ENCODE data around the gene TGFBR3.

TGFBR3 gene

DNA sequence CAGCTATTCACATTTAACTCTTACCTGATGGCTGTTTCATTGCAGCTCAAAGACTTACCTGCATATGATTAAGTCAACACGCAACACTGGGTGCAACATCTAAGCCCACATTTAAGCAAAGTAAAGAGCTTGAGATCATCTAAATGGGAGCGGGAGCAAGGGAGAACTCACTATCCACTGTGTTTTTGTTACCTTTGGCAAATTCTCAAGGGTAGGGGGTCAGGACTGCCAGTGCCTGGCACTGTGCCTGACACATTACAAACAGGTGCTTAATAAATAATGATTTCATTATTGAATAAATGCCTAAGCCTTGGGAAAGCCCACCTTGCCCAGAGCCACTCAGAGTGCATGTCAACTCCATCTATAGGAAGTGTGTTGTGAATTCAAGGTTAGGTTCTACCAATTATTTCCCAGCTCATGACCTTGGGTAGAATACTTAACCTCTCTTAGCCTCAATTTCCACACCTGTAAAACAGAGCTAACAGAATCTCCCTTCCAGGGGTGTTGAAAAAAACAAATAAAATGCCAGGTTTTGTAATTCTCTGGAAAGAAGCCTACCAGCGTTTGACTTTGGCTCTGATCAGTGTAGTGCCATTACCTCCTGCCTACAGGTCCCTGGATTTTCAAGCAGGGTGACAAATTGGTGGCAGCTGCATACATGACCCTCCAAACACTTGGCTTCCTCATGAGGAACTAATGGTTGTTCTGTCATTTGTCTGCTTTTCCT, 109.7 kb downstream of the TGFBR3 start:
- DNase-seq, result no peak

DNA sequence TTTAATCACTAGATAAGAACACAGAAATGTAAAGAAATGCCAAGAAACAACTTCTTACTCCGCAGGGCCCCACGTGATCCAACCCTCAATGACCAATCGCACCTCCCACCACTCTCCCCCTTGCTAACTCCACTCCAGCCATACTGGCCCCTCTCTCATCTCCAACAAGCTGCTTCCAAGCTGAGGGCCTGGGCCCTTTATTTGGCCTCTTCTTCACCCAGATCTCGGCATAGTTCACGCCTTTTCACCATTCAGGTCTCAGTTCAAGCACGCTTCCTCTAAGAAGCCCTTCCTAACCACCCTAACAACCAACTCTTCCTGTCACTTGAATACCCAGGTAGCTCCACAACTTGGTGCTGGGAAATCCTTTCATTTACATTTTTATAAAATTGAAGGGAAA, 110.7 kb downstream of the TGFBR3 start:
- DNase-seq, result no peak

DNA sequence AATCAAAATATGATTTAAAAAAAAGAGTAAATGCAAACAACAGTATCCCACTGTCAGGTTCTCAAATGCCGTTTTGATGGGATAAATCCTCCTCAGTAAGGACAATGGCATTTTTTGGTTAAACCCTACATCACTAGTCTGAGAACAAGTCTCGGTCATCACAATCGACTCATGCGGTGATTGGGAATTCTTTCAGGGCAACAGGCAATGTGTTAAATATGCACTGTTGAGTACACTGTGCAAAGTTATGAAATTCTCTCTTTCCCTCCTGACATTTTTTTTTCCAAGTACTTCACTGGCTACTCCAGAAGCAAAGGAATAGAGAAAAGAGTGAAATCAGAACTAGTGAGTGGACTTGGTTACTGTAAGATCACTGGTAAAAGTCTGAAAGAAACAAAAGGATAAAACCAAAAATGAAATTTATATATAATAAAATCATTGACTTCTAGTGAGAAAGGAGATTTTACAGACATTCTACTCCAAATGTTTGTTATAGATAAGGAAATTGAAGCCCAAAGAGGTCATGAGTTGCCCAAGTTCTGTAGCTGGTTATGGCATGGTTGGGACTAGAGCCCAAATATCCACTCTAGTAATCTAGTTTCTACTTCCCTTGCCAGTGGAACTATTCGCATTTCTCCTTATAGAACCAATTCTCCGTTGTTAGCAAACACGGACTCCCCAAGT, 111.3 kb downstream of the TGFBR3 start:
- no peak for DNase-seq

DNA sequence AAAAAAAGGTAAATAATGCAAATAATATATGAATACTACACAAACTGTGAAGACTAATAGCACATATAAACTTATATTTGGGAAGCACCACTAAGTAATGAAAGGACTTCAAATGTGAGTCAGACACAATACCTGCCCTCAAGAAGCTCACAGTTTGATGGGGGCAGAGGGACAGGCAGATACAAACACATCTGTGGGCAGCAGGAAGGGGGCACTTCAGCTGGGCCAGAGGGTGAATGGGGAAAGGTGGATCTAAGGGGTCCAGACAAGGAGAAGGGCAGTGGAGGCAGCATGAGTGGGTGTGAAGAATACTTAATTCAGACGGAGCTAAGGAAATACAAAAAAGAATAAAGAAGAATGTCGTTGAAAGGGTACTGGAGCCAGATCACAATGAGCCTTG, 114.2 kb downstream of the TGFBR3 start:
- no peak for DNase-seq

DNA sequence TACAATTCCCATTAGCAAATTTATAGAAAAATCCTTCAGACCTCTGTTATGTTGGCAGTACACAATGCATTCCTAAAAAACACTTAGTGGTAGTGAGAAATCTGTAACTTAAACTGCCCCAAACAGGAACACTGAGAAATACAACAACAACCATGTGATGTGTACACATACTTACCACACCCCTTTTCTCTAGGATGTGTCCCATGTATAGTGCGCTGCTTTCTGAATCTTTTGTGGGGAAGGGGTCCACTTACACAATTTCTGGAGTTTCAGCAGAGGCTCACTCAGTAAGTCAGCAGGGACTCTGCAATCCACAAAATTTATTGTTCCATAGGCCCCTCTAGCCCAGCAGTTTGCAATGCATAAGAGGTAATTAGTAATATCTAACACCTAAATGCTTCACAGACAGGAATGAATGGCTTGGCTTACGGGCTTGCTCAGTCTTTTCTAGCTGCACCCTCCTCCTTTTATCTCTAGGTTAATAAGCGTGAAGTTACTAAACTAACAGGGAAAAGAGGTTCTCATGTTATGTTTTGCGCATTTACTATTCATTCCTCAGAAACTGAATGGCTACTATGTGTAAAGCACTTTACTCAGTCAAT, 115.2 kb downstream of the TGFBR3 start:
- DNase-seq, result no peak

DNA sequence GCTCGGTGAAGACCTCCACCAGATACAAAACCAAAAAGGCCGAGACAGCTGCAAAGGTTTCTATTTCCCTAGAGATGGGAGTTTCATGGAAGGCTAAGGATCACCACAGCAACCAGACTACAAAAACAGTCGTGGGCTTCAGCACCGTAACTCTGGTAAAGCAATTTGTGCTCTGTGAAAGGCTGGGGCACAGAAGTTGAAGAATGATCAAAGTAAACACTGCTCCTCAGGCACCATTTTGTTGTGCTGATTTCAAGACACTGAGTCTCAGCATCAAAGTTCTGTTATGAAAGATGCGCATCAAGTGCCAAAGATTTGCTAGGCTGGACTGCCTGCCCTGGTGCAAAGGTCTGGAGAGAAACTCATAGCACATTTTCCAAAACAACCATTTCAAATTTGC, 116.2 kb downstream of the TGFBR3 start:
- no peak for DNase-seq

DNA sequence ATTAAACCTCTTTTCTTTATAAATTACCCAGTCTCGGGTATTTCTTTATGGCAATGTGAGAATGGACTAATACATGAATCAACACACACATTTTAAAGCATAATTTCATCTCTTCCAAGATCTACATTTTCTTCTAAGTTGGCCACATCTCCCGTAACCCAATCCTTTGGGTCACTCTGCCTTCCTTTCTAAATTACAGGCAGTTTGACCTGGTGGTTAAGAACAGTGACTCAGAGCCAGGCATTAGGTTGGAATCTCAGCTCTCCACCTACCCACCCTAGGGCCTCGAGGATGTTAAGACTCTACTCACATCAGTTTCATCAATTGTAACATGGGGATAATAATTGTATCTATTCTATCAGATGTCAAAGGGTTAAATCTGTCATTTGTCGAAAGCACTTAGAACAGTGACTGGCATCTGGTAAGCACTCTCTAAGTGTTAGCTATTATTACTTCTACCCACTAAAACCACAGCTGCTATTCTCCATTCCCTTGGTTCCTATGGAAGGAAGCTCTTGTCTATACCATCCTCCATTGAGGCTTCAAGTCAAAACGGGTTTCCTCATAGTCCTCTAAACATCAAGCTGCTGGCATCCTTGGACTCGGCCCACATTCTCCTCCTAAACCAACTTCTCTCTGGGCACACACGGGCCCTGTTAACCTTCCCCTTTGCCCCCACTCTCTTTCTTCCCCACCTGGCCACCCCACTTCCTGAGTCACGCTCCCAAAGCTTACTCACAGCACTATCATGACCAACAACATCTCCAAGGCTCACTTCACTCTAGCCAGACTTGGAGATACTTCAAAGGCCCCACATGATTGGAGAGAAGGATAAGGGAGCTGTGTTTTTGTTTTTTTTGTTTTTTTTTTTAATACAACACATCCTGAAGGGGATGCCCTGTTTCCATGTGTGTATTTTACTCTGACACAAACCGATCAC, 116.9 kb downstream of the TGFBR3 start:
- DNase-seq, result no peak

DNA sequence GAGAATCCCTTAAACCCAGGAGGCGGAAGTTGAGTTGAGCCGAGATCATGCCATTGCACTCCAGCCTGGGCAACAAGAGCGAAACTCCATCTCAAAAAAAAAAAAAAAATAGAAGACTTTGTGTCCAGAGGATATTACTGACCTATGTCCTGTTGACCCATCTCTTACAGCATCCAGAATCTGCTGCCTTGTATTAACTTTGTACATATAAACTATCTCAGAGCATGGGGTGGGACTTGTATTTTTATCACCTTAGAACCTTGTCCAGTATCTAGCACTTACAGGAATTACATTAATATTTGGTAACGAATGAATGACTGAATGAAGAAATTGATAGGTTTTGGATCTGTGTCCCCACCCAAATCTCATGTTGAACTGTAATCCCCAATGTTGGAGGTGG, 117.8 kb downstream of the TGFBR3 start:
- DNase-seq, result no peak

DNA sequence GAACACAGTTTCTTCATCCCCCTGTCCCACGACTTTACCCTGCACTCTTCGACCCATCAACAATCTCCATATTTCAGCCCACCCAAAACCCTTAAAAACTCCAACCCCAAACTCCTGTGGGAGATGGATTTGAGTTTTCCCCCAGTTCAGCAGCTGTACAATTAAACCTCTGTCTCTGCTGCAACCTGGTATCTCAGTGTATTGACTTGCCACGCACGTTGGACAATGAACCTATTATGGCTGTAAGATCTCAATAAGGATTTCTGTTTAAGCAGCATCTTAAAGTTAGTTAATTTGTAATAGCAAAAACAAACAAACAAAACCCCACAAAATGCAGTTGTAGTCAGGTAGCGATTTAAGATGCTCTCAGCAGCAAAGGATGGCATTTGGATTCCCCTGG, 119.1 kb downstream of the TGFBR3 start:
- no peak for DNase-seq

DNA sequence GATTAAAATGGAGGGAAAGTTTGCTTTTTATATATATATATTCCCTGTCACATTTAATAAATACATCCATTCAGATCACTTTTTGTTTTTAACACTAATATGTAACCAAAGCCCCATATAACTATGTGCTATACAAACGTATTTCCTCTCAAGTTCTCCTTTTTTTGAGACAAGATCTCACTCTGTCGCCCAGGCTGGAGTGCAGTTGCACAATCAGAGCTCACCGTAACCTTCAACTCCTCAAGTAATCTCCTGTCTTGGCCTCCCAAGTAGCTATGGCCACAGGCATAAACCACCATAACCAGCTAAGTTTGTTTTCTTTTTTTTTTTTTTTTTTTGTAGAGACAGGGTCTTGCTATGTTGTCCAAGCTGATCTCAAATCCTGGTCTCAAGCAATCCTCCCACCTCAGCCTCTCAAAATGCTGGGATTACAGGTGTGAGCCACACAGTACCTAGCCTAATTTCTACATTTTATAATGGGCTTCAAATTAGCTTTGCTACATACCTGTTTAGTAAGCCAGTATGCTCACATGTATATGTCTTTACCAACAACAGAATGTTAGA, 120.0 kb downstream of the TGFBR3 start:
- DNase-seq, result no peak

DNA sequence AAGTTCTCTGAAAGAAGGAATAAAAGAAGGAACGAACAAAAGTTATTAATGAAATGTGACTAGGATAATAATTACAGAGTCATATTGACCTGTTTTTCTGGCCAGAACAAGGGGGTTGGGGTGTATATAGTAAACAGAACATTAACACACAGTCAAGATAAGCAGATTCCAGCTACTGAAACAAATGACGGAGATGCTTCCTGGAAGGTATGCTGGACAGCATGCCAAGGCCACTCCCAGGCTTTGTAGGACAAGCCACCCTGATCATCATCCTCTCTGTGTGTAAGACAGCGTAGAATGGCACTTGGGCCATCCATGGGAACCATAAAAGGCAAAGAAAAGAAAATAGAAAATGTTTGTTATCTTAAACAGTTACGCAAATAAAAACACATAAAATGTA, 120.7 kb downstream of the TGFBR3 start:
- no peak for DNase-seq

DNA sequence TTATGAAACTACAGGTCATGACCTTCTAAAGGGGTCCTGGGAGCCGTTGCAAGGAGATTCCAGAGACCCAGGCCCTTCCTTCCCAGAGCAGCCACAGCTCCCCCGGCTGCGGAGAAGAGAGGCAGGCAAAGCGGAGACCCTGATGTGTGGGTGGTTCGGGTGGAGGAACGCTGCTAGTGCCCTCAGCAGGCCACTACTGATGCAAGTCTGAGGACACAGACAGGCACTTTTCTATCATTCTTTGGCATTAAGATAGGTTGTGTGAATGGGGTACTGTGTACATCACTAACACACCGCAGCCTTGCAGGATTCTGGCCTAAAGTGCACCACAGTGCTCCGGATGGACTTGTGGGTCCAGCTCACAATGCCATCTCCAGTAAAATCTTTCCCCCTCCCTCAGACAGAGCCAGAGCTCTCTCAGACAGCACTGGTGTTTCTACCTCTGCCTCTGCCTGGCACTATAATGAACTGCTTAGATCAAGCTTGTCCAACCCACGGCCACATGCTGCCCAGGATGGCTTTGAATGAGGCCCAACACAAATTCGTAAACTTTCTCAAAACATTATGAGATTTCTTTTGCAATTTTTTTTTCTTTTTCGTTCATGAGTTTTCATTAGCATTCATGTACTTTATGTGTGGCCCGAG, 121.4 kb downstream of the TGFBR3 start:
- no peak for DNase-seq

DNA sequence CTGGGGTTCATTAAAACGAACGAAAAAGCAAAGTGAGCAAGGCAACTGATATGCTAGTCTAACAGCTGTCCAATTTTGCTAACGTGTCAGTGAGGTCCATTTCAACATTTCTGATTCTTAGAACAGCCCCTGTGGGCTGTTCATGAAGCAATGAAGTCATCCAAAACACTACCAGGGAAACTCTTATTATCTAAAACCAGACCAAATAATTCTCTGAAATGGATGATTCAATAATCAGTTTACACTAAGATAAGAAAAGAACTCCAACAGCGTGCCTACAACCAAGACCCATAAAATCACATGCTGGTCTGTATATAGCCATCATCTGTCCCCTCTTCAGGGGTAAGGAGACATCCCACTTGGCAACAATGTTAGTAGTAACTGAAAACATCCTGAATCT, 122.7 kb downstream of the TGFBR3 start:
- DNase-seq, result no peak

DNA sequence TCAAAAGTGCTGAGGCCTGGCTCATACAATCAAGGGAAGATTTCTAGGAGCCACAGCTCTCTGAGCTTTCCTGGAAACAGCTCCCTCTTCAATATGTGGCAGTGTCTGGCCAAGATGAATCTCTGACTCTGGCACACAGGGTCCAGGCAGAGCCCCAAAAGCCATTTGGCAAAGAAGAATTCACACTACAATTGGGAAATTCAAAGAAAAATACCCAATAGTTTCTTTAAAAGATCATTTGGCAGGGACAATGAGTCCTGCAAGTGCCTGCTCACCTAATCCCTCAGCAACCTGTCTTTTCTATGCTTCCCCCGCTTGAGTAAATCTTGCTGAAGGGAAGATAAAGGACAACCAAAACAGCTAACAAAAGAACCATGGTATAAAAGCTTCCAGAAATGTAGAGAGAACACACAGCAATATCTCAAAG, 124.6 kb downstream of the TGFBR3 start:
- DNase-seq, result no peak

DNA sequence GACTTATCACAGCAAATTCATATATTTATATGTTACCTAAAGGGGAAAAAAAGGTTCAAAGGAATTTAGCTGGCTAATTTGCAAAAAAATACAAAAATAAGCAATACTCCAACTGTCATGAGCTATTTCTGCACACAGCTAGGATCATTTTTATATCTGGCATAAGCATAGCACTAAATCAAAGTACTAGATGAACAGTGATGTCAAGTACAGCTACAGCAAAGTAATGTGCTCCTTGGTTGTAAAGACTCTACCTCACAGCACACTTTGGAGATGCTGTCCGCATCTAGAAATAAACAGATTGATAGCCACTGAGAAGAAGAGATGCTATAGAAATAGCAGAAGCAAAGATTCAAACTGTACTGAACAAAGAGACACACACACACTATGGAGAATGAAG, 125.4 kb downstream of the TGFBR3 start:
- no peak for DNase-seq

DNA sequence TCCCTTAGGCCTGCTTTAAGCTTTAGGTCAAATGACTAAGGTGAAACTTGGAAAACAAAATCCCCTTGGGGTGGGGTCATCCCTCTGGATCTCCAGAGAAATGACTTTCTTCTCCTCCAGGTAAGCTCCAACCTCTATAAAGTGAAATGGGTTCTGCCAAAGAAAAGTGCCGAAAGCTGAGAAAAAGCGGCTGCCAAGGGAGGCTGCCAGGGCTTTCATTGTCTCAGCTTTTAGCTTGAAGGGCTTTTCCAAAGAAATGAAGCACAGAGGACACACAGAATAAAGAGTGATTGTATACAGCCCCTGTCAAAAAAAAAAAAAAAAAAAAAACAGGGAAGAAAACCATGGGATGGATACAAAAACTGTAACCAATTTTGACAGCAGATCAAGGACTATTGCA, 126.9 kb downstream of the TGFBR3 start:
- no peak for DNase-seq

DNA sequence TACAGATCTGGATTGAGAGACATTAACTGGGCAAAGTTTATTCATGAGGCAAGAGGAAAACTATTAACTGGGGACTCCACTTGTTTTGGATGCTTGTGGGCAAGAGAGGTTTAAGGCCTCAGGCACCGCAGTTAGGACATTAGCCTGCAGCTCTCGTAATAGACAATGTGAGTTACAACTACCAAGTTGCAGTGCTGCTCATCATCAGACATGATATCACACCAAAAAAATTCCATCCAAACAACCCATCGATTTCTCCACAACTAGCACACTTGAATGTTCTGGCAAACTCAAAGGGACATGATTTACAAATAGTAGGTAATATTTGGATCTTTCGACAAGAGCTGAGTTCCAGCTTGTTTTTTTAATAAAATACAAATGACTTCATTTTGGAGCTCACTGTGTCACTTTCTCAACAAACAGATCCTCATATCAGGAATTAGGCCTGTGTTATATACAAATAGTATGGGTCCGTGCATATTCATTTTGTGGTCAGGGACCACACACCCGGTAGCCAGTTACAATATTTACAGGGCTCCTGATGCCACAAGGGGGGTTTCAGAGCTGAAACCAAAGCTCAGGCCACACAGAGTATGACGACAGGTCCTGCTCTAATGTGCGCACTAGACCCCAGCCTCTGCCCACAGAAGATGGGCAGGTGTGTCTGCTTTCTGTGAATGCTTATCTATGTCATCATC, 128.0 kb downstream of the TGFBR3 start:
- DNase-seq, result no peak

DNA sequence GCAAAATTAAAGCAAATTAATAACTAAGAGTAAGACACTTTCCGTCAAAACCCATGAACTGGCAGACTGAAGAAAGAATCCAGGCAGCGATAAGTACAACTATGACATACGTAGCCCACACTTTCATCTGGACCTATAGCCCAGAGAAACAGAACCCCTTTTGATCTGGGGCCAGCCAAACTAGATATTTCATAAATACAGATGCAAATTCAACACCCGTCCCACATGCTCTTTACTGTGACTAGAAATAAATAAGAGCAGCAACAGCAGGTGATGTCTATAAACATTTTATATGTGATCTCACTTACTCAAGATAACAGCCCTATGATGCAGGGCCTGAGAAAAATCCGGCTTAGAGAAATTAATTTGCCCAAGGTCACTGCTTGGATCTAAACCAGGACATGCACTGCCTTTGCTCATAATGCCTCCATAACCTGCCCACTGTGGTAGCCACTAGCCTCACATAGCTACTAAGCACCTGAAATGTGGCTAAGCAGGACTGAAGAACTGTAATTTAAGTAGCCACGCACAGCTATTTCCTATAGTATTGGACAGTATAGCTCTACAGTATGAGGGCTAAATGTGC, 130.2 kb downstream of the TGFBR3 start:
- no peak for DNase-seq

DNA sequence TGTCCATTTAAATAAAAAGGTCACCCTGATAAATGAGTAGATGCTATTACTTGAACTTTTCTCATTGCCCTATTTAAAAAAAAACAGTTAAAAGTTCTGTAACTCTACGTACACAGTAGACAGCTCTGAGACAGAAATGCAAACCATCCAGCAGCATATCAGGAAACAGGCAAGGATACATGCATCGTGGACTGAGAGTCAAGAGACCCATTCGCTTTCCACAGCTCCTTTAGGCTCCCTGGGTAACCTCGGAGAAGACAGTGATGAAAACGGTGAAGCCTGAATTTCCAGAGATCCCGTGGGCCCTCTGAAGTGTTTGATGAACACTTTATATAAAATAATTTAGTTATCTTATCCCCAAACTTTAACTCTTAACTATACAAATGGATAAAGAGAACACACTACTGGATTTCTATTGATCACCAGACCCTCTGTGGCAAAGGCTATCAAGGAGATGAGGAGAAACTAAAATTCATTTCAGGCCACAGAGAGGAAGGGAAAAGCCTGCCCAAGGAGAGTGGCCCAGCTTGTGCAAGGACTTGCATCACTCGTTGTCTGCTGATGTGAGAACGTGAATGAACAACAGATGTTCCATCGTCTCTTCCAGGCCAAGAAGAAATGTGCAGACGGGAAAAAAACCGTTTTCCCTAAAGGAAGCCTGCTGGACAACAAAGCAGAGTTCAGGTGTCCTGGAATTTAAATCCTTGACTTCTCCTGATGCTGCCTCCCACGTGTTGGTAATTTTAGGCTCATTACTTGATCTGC, 131.0 kb downstream of the TGFBR3 start:
- no peak for DNase-seq

DNA sequence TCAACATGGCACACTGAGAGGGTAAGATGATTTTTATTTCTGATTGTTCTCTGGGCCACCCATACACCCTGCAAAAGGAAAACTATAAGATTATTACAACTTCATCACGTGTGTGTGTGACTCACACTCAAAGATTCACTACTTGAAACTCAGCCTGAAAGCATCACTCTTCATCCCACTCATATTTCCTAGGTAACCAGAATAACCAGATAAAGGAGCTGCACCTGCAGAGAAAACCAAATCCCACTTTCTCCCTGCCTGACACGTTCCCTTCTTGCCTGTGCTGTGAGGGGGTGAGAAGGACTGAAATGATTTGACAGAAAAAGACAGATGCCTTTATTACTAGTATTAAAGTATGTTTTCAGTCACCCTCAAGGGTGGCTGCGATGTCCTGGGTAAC, 131.6 kb downstream of the TGFBR3 start:
- no peak for DNase-seq

DNA sequence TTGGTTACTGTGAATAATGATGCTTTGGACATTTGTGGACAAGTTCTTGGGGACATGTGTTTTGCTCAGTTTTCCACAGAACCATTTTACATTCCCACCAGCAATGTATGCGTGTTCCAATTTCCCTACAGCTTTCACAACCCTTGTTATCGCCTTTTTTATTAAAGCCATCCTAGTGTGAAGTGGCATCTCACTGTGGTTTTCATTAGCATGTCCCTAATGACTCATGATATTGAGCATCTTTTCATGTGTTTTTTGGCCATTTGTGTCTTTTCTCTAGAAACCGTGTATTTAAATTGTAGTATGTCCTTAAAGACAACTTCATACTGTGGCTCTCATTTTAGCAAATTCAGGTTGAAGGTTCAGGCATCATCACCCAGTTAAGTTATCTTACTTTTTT, 132.1 kb downstream of the TGFBR3 start:
- DNase-seq, result no peak

Data from NCI-H1092 treated with DMSO at 0.1 percent for 48 hours (cell line).